Stimulated activated naive CD8-positive, alpha-beta T cell treated with anti-CD3 and anti-CD28 coated beads, Interleukin-15, amount 100 ng/mL, for 72 hours (primary cell): ENCODE results near the gene PACS1.

Experiments used
- ATAC-seq: fragments of 150-1000 bp; cut with Tn5 transposase; 2 replicates; pipeline ENCODE4 v1.10.0; 2021; ENCODE audit warnings: mild to moderate bottlenecking, moderate library complexity
- DNase-seq, 2 donors: peaks; one replicate each; pipeline ENCODE4 v3.0.0; 2021 to 2022
- H3K27ac Mint-ChIP-seq, 2 donors: one replicate each; pipeline ENCODE4 v1.8.0; 2022; ENCODE audit warnings: mild to moderate bottlenecking in 2 of 2, mixed read lengths in 2 of 2, moderate library complexity in 2 of 2
- H3K27me3 Mint-ChIP-seq: one replicate; pipeline ENCODE4 v1.8.0; 2022; ENCODE audit warnings: mixed read lengths
- H3K4me1 Mint-ChIP-seq: one replicate; pipeline ENCODE4 v1.8.0; 2022; ENCODE audit warnings: mild to moderate bottlenecking, mixed read lengths
- H3K4me3 Mint-ChIP-seq, 2 donors: one replicate each; pipeline ENCODE4 v1.8.0; 2022; ENCODE audit warnings: mild to moderate bottlenecking in 2 of 2, mixed read lengths in 2 of 2, moderate library complexity in 1 of 2
- H3K9me3 Mint-ChIP-seq, 2 donors: one replicate each; pipeline ENCODE4 v1.8.0; 2022; ENCODE audit warnings: mixed read lengths in 2 of 2

Gene PACS1

GRCh38 chr11:66284526-66285078 lies 214.5 kb downstream of the PACS1 start:
- no peaks in the 10 kb centered on the region for H3K9me3 Mint-ChIP-seq
- ATAC-seq (no peak), DNase-seq (no peak)
- H3K27me3 Mint-ChIP-seq, result peaks cover 14% of the 10 kb centered on the region
- peak overlapping the region in 1 of 2 donors; percentile 36 for H3K27ac Mint-ChIP-seq
- H3K4me1 Mint-ChIP-seq, result peaks cover 68% of the 10 kb centered on the region
- no peak overlapping the region for H3K4me3 Mint-ChIP-seq

GRCh38 chr11:66285250-66285947 lies 215.3 kb downstream of the PACS1 start:
- no peak for DNase-seq
- Mint-ChIP-seq H3K4me3 (no peak overlapping the region), H3K27ac (no peak overlapping the region), H3K4me1 (peaks cover 73% of the 10 kb centered on the region), H3K9me3 (no peaks in the 10 kb centered on the region), H3K27me3 (peaks cover 12% of the 10 kb centered on the region)
- ATAC-seq, result no peak

GRCh38 chr11:66286699-66287098 lies 216.6 kb downstream of the PACS1 start:
- peaks cover 14% of the 10 kb centered on the region for H3K27me3 Mint-ChIP-seq
- DNase-seq (no peak), ATAC-seq (no peak)
- no peak overlapping the region for H3K27ac Mint-ChIP-seq
- H3K9me3 Mint-ChIP-seq, result no peaks in the 10 kb centered on the region
- peak overlapping the region in 1 of 2 donors; percentile 37 for H3K4me3 Mint-ChIP-seq
- peaks cover 74% of the 10 kb centered on the region for H3K4me1 Mint-ChIP-seq

- no peak for DNase-seq
- peaks cover 69% of the 10 kb centered on the region for H3K4me1 Mint-ChIP-seq
- no peak for ATAC-seq
- H3K27me3 Mint-ChIP-seq, result peaks cover 16% of the 10 kb centered on the region
- H3K27ac Mint-ChIP-seq, result peak overlapping the region; percentile 78 to 94
- peak overlapping the region; percentile 82 to 92 for H3K4me3 Mint-ChIP-seq
- no peaks in the 10 kb centered on the region for H3K9me3 Mint-ChIP-seq
Observed at GRCh38 chr11:66287211-66287888, 217.3 kb downstream of the PACS1 start.

GRCh38 chr11:66287889-66288670 lies 218.0 kb downstream of the PACS1 start:
- DNase-seq, result no peak
- peaks cover 69% of the 10 kb centered on the region for H3K4me1 Mint-ChIP-seq
- ATAC-seq, result no peak
- H3K9me3 Mint-ChIP-seq, result no peaks in the 10 kb centered on the region
- H3K27me3 Mint-ChIP-seq, result peaks cover 24% of the 10 kb centered on the region
- H3K27ac Mint-ChIP-seq, result peak overlapping the region; percentile 88
- peak overlapping the region; percentile 82 to 92 for H3K4me3 Mint-ChIP-seq

GRCh38 chr11:66288671-66289547 lies 218.8 kb downstream of the PACS1 start, which contains the start of gene YIF1A:
TSS of gene YIF1A (minus strand) at chr11:66289143. CDS start at chr11:66288985, 158 bp downstream.
- ATAC-seq, result peak; percentile 96
- Mint-ChIP-seq H3K27ac (peak within 1 kb of the TSS; percentile 90), H3K9me3 (no peaks in the 10 kb centered on the region), H3K4me3 (peak within 1 kb of the TSS; percentile 82 to 92), H3K4me1 (peaks cover 65% of the 10 kb centered on the region), H3K27me3 (peaks cover 32% of the 10 kb centered on the region)
- peak; percentile 97 to 99 for DNase-seq

GRCh38 chr11:66289548-66290329 lies 219.7 kb downstream of the PACS1 start:
- DNase-seq, result peak; percentile 86 to 87
- Mint-ChIP-seq H3K4me1 (peaks cover 58% of the 10 kb centered on the region), H3K9me3 (no peaks in the 10 kb centered on the region), H3K27ac (peak overlapping the region; percentile 90), H3K4me3 (peak overlapping the region; percentile 82 to 92), H3K27me3 (peaks cover 39% of the 10 kb centered on the region)
- ATAC-seq, result peak; percentile 81

GRCh38 chr11:66290330-66290621 lies 220.2 kb downstream of the PACS1 start:
- DNase-seq, result no peak
- H3K9me3 Mint-ChIP-seq, result no peaks in the 10 kb centered on the region
- no peak overlapping the region for H3K27ac Mint-ChIP-seq
- peaks cover 40% of the 10 kb centered on the region for H3K27me3 Mint-ChIP-seq
- peak overlapping the region; percentile 82 to 92 for H3K4me3 Mint-ChIP-seq
- ATAC-seq, result no peak
- peaks cover 55% of the 10 kb centered on the region for H3K4me1 Mint-ChIP-seq

- Mint-ChIP-seq H3K27me3 (peaks cover 46% of the 10 kb centered on the region), H3K27ac (no peak overlapping the region), H3K4me3 (no peak overlapping the region), H3K4me1 (peaks cover 45% of the 10 kb centered on the region), H3K9me3 (no peaks in the 10 kb centered on the region)
- no peak for ATAC-seq
- no peak for DNase-seq
Observed at GRCh38 chr11:66291303-66291705, 221.2 kb downstream of the PACS1 start.

GRCh38 chr11:66291706-66292542 lies 221.9 kb downstream of the PACS1 start, which contains the start of gene TMEM151A:
TSS of gene TMEM151A (plus strand) at chr11:66291894. CDS start at chr11:66292014, 120 bp downstream.
- ATAC-seq (no peak), DNase-seq (no peak)
- Mint-ChIP-seq H3K9me3 (no peaks in the 10 kb centered on the region), H3K4me1 (peaks cover 39% of the 10 kb centered on the region), H3K4me3 (peak within 1 kb of the TSS; percentile 3 to 92), H3K27ac (no peak within 1 kb of the TSS), H3K27me3 (peaks cover 49% of the 10 kb centered on the region)

- H3K4me3 Mint-ChIP-seq, result peak overlapping the region; percentile 3 to 50
- H3K27me3 Mint-ChIP-seq, result peaks cover 49% of the 10 kb centered on the region
- no peak overlapping the region for H3K27ac Mint-ChIP-seq
- H3K9me3 Mint-ChIP-seq, result no peaks in the 10 kb centered on the region
- ATAC-seq, result no peak
- H3K4me1 Mint-ChIP-seq, result peaks cover 30% of the 10 kb centered on the region
- no peak for DNase-seq
Observed at GRCh38 chr11:66292543-66293332, 222.7 kb downstream of the PACS1 start.

GRCh38 chr11:66293352-66293751 lies 223.3 kb downstream of the PACS1 start:
- Mint-ChIP-seq H3K4me3 (peak overlapping the region in 1 of 2 donors; percentile 29), H3K27me3 (peaks cover 49% of the 10 kb centered on the region), H3K27ac (no peak overlapping the region), H3K4me1 (peaks cover 24% of the 10 kb centered on the region), H3K9me3 (no peaks in the 10 kb centered on the region)
- ATAC-seq (no peak), DNase-seq (no peak)
